MM.1S (cell line): Measurements from ENCODE around the gene EVPLL.

Source experiments
- EZH2 ChIP-seq: fragments of 300-600 bp; sonication (generic); optimal IDR thresholded peaks from 2 replicates; pipeline ENCODE3; 2017; ENCODE audit warnings: low read depth, mild to moderate bottlenecking, antibody characterized with exemption, low read length, mixed read lengths
- TF ChIP-seq, protein P1 (sequence below): fragments of 300-600 bp; sonication (generic); IDR thresholded peaks from 2 replicates; pipeline ENCODE4 v1.5.1; 2016; ENCODE audit warnings: antibody characterized with exemption, low read length, mixed read lengths

DNA sequence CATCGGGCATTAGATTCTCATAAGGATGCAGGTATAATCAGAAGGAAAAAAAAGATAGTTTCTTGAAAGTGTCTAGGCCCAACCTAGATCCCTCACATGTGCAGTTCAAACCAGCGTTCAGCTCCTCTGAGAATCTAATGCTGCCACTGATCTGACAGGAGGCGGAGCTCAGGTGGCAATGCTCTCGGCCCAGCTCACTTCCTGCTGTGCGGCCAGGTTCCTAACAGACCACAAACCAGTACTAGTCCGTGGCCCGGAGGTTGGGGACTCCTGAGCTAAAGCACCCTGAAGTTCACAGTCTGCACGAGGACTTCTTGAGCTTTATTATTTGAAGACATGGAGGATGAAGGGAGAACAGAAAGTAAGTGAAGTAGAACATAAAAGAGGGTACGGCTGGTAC is 45.7 kb upstream of the EVPLL start:
- TF ChIP-seq EZH2 = no peak
- TF ChIP-seq, protein P1, sequence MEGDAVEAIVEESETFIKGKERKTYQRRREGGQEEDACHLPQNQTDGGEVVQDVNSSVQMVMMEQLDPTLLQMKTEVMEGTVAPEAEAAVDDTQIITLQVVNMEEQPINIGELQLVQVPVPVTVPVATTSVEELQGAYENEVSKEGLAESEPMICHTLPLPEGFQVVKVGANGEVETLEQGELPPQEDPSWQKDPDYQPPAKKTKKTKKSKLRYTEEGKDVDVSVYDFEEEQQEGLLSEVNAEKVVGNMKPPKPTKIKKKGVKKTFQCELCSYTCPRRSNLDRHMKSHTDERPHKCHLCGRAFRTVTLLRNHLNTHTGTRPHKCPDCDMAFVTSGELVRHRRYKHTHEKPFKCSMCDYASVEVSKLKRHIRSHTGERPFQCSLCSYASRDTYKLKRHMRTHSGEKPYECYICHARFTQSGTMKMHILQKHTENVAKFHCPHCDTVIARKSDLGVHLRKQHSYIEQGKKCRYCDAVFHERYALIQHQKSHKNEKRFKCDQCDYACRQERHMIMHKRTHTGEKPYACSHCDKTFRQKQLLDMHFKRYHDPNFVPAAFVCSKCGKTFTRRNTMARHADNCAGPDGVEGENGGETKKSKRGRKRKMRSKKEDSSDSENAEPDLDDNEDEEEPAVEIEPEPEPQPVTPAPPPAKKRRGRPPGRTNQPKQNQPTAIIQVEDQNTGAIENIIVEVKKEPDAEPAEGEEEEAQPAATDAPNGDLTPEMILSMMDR = no peak
